Stimulated activated CD8-positive, alpha-beta memory T cell treated with anti-CD3 and anti-CD28 coated beads, Interleukin-4, amount 100 ng/mL, for 4 hours (primary cell): Measurements from ENCODE around the gene CAPZB.

ENCODE experiments used
- DNase-seq, 2 donors: peaks; one replicate each; pipeline ENCODE4 v3.0.0-alpha.2; 2020; ENCODE audit warnings: low read depth in 2 of 2, low spot score in 1 of 2

The CAPZB gene

GRCh38 chr1:19430121-19431068, 54.9 kb downstream of the CAPZB start:
- no peak for DNase-seq

GRCh38 chr1:19429611-19430010, 55.7 kb downstream of the CAPZB start:
- no peak for DNase-seq

- no peak for DNase-seq
Observed at GRCh38 chr1:19427087-19427781, 58.1 kb downstream of the CAPZB start.

GRCh38 chr1:19426294-19427086, 58.8 kb downstream of the CAPZB start:
- no peak for DNase-seq

- DNase-seq = no peak
Observed at GRCh38 chr1:19425646-19426239, 59.6 kb downstream of the CAPZB start.

- no peak for DNase-seq
Observed at GRCh38 chr1:19424651-19425570, 60.4 kb downstream of the CAPZB start.

GRCh38 chr1:19423130-19423529, 62.2 kb downstream of the CAPZB start:
- no peak for DNase-seq

GRCh38 chr1:19421365-19421764, 64.0 kb downstream of the CAPZB start:
- DNase-seq = no peak

GRCh38 chr1:19420606-19421005, 64.7 kb downstream of the CAPZB start:
- no peak for DNase-seq

- no peak for DNase-seq
Observed at GRCh38 chr1:19419691-19420090, 65.6 kb downstream of the CAPZB start.

GRCh38 chr1:19418503-19418971, 66.8 kb downstream of the CAPZB start:
- no peak for DNase-seq

GRCh38 chr1:19416921-19417470, 68.3 kb downstream of the CAPZB start:
- DNase-seq = no peak

GRCh38 chr1:19416145-19416544, 69.2 kb downstream of the CAPZB start:
- DNase-seq = no peak

GRCh38 chr1:19414515-19415121, 70.7 kb downstream of the CAPZB start:
- no peak for DNase-seq

- no peak for DNase-seq
Observed at GRCh38 chr1:19413999-19414398, 71.3 kb downstream of the CAPZB start.

- DNase-seq = no peak
Observed at GRCh38 chr1:19412654-19413053, 72.7 kb downstream of the CAPZB start.

GRCh38 chr1:19411612-19412011, 73.7 kb downstream of the CAPZB start:
- no peak for DNase-seq

- no peak for DNase-seq
Observed at GRCh38 chr1:19410393-19410792, 74.9 kb downstream of the CAPZB start.
